NCI-H526 treated with DMSO at 0.1 percent for 48 hours (cell line): ENCODE results near the gene CD7.

Experiments
- DNase-seq: peaks from one replicate; lab custom pipeline; 2025; lab: John Stamatoyannopoulos, UW

The CD7 gene

DNA sequence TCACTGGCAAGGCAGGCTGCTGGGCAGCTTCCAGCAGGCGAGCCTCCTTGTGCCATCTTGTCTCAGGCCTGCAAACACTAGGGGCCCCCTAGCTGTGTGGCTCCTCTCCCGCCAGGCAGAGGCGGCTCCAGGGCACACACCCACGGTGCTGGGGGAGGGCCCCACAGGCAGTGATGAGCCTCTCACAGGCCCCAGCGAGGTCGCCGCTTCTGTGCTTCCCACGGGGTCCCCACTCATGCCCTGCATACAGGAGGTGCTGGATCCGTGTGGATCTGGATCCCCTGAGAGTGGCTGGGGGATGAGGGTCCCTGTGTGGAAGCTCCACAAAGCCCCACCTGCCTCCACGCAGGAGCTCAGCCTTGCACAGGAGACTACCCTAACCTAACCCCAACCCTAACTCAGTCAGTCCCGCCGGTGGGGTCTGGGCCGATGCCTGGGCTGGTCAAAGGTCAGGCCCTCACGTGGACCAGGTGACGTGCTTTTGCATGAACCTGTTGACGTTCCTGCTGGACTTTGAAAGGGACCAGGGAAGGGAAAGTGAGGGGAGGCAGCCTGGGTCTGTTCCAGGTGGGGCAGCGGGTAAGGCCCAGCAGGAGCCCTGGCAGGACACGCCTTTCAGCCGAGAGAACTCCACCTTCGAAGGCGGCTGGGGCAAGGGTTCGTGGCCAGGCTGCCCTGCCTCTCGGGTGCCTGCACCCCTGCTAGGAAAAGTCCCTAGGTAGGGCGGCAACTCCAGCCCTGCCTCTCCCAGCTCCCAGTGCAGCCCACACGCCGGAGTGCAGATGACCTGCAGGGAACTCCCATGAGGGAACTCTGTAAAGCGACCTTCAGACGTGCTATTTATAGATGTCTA, 11.0 kb upstream of the CD7 start:
- DNase-seq, result no peak

DNA sequence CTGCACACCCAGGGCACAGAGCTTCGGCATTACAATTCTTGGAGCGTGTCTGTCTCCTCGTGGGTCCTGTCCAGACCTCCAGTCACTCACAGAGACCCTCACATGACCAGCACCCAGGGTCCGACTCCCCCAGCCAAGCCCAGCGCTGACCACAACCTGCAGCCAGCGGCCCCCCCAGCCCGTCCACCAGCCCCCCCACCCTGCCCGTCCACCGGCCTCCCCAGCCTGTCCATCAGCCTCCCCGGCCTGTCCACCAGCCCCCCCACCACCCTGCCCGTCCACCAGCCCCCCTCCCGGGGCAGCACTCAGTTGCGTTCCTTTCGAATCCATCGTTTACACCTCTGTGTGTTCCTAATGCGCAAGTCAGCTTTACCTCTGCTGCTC, 10.3 kb upstream of the CD7 start:
- DNase-seq, result no peak

DNA sequence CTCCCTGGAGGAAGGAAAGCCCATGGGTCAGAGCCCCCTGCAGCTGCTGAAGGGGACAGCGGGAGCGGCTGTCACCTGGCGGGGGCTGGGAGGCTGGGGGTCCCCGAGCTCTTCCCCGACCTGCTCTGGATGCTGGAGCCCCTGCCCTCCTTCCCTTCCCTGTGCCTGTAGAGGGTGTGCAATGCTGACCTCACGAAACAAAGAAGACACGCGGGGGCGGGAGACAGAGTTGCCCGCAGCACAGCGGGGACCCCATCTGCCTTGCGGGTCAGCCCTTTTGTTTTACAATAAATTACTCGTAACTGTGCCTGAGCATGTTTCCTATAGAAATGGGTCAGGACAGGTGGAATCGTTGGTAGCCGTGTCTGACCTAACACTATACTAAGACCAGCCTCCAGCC, 9.9 kb upstream of the CD7 start:
- DNase-seq, result no peak

DNA sequence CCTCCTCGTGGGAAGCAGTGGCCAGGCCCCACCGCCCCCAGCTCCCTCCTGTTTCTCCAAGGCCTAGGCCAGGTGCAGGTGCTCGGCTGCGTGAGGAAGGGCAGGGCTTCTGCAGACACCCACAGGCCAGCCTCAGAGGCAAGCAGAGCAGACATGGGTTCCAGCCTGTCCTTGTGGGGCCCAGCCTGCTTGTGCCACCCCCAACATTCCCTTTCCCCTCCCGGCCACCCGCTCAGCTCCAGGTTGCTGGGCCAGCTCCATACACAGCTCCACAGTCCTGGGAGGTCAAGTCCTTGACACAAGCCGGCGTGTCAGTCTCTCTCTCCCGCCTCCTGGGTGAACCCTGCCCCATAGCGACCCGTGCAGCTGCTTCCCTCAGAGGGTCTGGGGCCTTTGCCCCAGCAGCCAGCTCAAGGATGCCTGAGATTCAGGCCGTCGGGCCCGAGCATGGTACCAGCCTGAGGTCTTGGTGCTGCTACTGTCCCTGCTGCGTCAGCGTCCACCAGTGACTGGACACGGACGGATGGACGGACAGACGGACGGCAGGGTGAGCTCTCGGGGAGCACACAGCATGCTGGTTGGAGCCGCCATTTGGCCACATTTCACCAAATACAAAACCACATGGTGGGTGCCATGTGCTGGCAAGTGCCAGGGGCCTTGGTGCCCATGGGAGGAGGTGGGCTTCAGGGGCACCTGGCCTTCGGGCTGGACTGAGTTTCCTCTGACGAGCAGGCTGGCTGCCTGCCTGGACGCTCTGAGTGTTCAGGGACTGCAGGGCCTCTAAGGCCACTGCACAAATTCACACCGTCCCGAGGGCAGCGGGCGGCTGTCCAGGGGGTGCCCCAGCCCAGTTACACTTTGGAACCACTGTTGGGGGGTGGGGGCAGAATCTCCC, 8.1 kb upstream of the CD7 start:
- DNase-seq, result no peak

DNA sequence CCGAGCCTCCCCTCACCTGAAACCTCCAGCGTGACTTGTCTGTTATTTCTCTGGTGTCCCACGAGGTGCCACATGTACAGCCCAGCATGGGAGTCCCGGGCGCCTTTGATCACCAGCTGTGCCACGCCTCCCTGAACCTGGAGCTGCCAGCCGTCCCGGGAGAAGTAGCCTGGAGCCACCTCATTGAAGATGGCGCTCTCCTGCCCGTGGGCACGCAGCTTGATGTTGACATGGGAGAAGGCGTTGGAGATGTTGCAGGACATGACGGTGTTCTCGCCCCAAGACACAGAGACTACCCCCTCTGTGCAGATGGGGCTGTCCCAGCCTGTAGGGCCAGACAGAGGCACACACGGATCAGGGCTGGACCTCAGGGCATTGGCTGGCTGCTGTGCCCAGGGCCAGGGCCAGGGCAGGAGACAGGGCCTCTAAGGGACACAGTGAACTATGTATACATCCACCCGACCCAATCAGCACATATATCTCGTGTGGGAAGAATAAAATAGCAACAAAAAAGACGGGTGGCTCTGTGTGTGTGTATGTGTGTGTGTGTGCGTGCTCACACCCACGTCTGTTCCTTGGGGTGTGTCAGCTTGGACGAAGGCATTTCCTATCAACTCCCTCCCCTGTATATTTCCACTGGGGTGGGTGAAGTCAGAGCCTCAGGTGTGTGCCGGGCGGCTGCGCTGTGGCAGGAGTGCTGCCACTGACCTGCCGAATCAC, 7.3 kb upstream of the CD7 start:
- DNase-seq, result no peak

DNA sequence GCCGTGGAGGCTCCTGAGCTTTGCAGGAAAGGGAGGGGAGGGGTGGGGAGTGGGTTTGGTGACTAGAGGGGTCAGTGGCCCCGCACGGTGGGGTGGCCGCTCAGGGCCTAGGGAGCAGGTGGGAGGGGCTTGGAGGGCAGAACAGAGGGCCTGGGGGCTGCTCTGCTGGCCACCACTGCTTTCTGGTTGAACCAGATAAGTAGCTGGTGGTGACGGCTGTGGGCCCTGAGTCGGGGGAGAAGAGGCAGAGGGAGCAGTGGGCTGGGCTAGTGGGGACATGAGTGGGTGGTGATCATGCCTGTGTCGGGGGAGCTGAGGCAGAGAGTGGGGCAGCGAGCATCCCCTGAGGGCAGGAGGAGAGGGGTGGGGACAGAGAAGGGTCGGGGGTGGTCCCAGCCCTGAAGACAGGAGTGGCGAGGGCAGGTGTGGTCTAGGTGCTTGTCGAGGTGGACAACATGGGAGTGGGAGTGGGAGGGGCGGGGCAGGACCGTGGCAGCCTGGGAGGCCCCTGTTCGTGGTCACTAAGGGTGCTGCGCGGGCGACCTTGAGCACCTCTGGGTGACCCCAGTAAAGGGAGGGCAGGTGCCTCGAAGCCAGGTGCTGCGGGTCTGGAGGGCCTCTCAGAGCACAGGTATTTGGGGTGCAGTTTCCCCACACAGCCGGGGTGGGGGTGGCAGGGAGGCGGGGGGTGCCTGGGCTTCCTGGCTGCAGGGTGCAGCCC, 6.3 kb upstream of the CD7 start:
- DNase-seq, result no peak

DNA sequence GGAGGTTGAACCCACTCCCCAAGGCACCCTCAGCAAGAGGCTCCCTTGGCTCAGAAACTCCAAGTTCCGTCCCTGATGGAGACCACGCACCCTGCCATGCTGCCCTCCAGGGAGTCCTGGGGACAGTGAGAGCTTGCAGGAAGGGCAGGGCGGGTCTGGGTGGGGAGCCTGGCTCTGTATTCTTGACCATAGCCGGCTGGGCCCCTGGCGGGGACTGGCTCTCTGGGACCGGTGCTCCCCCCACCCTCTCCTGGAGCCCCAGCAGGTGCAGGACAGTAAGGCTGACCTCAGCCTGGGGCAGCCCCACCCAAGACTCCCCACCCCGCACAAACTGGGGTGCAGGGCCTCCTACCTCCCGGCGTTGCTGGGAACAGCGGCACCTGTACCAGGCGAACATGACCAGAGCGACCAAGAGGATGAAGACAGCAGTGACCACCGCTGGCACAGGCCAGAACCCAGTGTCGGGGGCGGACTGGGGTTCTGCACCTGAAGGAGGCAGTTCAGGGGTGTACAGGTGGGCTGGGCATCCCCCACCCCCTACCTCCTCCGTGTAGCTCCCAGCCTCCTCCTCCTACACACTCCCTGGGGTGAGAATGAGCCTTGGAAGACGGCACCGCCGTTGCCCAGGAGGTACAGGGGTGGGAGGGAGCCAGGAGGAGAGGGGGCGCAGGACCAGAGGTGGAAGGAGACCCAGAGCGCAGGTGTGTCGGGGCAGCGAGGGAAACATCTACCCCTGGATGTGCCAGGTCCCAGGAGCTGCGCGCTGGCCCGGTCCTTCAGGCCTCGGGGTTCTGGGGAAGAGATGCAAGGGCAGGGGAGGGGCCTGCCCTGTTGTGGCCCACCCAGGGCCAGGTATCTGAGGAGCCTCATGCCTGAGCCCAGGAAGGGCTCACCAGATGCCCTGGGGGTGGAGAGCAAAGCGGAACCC, 5.4 kb upstream of the CD7 start:
- no peak for DNase-seq

DNA sequence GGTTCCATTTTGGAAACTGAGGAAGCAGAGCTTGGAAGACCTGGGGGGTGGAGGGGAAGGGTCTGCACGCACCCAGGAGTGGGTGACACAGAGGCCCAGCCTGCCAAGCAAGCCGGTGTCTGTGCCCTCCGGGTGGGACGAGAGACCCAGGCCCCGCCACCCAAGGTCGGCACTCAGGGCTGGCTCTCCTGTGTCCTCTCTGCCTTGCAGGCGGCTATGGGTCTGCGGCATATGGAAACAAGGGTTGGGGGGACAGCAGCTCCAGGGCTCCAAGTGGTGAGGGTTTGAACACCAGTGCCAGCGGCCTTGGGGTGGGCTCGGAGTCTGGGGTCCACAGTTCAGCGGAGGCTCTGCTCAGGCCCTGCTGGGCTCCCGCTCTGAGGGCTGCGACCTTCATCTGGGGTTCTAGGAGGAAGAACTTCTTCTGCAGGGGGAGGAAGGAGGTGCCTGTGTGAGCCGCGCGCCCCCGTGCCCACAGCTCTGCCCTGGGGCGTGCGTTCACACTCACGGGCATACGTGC, 4.6 kb upstream of the CD7 start:
- no peak for DNase-seq

DNA sequence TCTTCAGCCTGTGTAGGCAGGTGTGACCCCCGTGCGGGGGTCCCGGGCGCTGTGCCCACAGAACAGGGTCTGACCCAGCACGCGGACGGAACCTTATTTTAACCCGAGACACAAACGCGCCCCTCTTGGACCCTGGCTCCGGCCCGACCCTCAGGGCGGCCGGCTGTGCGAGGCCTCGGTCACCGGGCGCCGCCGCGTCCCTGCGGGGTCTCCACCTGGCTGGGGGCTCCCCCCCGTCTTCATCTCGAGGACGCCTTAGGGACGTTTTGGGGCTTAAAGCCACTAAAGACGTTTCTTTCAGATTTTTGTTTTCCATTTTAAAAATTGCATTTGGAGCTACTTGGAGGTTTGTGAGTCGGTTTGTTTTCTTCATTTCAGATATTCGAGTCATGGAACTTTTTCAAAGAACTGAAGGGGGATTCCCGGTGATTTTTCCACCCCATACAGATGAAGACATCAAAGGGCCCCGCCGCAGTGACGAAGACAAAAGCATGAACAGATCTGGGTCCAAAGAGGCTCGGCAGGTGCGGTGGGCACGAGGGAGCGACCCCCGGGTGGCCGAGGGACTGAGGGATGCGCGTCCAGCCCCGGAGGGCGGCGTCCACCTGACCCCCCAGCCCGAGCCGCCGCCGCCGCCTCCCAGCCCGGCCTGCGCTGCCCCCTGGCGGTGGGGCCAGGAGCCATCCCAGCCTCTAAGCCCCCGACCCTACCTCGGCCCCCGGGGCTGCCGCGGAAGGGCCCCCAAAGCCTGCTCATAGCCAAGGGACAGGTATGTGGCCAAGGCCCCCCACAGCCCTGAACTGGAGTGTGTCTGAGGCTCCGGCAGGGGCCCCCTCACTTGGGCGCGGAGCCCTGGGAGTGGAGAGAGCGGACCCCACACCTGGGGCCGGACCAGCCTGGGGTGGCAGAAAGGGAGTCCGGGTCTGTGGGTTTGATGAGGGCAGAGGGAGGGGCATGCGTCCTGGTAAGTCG, 3.8 kb upstream of the CD7 start:
- no peak for DNase-seq

DNA sequence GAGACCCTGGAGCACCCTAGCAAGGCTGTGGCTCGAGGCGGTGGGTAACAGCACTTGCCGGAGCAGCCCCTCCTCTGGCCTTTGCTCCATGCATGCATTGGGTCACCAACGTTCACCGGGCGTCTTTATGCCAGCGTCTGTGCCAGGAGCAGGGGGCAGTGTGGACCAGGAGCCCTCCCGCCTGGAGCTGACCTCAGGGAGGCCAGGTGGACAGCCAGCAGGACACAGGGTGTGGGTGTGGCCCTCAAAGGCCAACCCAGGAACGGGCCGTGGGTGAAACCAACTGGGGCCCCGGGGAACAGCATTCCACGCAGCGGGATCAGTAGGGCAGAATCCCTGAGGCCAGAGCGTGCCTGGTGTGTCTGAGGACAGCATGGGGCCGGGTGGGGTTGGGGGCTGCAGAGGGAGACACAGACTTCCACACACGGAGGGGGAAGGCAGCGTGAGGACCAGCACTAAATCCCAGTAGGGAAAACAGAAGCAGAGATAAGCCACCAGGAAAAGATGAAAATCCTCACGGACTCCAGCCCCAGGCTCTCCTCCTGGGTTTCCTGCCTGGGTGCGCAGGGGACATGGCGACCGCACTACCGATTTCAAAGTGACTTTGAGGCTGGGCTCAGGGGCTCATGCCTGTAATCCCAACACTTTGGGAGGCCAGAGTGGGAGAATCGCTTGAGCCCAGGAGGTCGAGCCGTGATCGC, 2.9 kb upstream of the CD7 start:
- no peak for DNase-seq

DNA sequence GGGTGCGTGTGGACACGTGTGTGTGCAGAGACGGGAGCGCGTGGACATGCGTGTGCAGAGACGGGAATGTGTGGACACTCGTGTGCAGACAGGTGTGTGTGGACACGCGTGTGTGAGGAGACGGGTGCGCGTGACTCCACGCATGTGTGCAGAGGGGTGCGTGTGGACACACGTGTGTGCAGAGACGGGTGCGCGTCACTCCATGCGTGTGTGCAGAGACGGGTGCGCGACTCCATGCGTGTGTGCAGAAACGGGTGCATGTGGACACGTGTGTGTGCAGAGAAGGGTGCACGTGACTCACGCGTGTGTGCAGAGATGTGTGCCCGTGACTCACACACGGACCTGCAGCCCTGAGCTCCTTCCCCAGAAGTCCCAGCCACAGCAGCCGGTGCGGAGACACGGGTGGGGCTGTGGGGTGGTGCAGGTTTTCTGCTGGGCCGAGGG, 2.2 kb upstream of the CD7 start:
- no peak for DNase-seq

DNA sequence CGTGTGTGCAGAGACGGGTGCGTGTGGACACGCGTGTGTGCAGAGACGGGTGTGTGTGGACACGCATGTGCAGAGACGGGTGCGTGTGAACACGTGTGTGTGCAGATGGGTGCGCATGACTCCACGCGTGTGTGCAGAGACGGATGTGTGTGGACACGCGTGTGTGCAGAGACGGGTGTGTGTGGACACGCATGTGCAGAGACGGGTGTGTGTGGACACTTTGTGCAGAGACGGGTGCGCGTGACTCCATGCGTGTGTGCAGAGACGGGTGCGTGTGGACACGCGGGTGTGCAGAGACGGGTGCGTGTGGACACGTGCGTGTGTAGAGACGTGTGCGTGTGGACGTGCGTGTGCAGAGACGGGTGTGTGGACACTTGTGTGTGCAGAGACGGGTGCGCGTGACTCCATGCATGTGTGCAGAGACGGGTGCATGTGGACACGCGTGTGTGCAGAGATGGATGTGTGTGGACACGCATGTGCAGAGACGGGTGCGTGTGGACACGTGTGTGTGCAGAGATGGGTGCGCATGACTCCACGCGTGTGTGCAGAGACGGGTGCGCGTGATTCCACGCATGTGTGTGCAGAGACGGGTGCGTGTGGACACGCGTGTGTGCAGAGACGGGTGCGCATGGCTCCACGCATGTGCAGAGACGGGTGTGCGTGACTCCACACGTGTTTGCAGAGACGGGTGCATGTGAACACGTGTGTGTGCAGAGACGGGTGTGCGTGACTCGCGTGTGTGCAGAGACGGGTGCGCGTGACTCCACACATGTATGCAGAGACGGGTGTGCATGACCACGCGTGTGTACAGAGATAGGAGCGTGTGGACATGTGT, 1.6 kb upstream of the CD7 start:
- DNase-seq, result no peak

DNA sequence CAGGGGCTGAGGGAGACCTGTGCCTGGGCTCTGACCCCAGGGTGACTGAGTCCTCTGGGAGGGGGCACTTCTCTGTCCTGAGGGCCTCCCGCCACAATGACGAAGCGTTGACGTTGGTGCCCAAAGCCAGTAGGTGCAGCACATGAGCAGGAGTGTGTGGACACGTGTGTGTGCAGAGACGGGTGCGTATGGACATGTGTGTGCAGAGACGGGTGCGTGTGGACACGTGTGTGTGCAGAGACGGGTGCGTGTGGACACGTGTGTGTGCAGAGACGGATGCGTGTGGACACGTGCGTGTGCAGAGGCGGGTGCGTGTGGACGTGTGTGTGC, 726 bp upstream of the CD7 start:
- no peak for DNase-seq

DNA sequence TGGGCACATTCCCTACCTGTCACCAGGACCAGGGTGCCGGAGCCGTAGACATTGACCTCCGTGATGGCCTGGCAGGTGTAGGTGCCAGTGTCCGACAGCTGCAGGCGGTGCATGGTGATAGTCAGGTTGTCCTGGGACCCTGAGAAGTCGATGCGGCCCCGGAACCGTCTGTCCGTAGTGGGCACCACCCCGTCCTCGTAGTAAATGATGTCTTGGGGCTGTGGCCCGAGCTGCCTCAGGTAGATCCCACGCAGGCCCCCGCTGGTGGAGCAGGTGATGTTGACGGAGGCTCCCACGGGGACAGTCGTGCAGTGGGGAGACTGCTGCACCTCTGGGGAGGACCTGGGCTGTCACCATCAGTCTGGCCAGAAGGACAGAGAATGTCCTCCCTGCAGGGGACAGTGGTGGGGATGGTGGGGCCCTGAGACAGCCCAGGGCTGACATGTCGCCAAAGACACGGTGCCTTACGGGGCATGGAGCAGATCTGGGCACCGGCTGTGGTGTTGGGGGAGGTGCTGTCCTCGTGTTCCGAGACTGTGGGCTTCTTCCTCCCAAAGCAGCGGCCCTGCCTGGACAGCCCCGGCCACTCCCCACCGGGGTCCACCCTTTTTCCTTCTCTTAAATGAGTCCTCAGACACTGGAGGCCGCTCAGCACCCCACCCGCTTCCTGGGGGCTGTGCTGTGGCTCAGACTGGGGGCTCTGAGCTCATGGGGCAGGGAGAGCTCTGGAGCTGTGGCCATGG, 586 bp downstream of the CD7 start:
- no peak for DNase-seq

DNA sequence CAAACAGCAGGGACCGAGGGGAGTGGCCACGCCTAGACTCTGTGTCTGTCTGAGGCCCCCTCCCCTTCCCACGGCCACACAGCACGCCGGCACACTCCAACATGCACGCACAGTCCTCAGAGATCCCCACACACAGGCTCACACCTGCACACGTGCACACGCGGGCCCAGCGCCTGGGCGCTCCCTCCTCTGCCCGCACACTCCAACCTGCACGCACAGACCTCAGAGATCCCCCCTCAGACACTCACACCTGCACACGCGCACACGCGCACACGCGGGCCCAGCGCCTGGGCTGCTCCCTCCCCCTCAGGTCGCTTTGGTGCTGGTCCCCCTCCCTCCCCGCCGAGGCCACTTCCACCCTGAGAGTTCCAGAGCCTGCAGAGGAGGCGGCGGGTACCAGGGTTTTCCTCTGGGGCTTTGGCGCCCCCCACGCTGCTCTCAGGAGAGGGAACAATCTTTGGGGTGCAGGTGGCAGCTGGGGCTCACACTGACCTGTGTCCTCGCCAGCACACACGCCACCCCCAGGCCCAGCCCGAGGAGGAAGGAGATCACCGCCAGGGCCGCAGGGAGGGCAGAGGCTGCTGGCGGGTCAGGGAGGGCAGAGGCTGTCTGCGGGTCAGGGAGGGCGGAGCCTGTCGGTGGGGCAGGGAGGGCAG, 1.6 kb downstream of the CD7 start:
- no peak for DNase-seq

DNA sequence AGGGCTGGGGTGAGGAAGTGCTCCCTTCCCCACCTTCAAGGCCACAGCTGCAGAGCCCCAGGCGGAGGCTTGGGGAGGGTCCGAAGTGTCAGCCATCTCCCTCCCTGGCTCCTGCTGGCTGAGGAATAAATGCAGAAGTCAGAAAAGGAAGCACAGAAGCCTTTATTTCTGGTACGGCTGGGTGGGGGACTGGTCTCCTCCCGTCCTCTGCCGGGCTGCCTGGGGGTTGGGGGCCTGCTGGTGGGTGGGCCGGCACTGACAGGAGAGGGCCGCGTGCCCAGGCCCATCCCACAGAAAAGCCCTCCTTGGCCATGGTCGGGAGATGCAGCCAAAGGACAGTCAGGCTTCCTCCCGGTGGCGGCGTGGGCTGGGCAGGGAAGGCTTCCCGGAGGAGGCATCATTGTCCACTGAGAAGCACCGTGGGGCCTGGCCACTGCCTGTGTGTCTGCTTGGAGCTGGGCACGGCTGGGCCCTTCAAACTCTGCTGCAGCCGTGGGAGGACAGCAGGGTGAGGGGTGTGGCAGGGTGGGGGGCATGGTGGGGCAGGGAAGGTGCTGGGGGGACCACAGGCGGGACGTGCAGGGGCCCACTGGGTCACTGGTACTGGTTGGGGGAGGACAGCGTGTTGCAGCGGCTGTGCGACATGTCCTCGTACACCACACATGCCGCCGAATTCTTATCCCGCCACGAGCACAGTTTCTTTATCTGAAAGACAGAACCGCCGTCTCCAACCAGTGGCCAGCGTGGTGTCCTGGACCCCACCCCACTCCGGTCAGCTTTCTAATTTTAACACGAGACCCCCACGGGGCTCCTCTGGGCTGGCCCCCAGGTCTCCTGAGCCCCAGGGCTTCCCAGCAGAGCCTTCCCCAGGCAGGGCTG, 2.4 kb downstream of the CD7 start:
- DNase-seq, result no peak
